Endothelial cell of umbilical vein (primary cell): Measurements from ENCODE around the gene RPS6KL1. TPM values are rescaled to one million over a fixed set of nuclear protein-coding genes. Genes with fewer than 3 reads are reported as not detected.

Experiments used
- BruUV-seq: library from RNA; stranded (reverse); fragments of 400-500 nt; replicated peaks from 2 replicates; lab custom pipeline; 2021; lab: Mats Ljungman, UMichigan
- CTCF ChIA-PET: fragments of 300-600, 350-600 bp; sonication (Branson Sonifier 250); formaldehyde crosslinking; loops from one replicate; lab custom pipeline; 2021; ENCODE audit warnings: antibody characterized with exemption, inconsistent platforms; lab: Charles Lee
- POLR2A ChIA-PET: fragments of 300-600, 350-600 bp; sonication (Branson Sonifier 250); formaldehyde crosslinking; loops from one replicate; lab custom pipeline; 2021; ENCODE audit warnings: antibody characterized with exemption, inconsistent platforms; lab: Charles Lee
- DNase-seq: peaks from one replicate; pipeline ENCODE4 v3.0.0-alpha.2; 2011; ENCODE audit warnings: low read depth, low spot score
- FAIRE-seq: peaks from 2 replicates; lab custom pipeline; 2011; peaks lifted over from hg19 to GRCh38; lab: Jason Lieb, UNC
- H2AFZ ChIP-seq: 2 replicates; pipeline ENCODE4 v1.6.0; 2012; ENCODE audit warnings: low read depth, low read length, control low read depth, inconsistent platforms
- H3K27ac ChIP-seq: 2 replicates; pipeline ENCODE4 v1.5.1; 2011; ENCODE audit warnings: low read depth, mild to moderate bottlenecking, control low read depth, low read length, moderate library complexity; ENCODE audit not compliant: insufficient read depth
- H3K27me3 ChIP-seq, 2 experiments: 2 replicates each; pipeline versions ENCODE4 v1.6.0 to v1.6.1; 2011; ENCODE audit warnings: low read length in 2 of 2, mixed read lengths in 1 of 2; ENCODE audit not compliant: control insufficient read depth in 2 of 2, insufficient read depth in 2 of 2
- H3K36me3 ChIP-seq, 2 experiments: 2 replicates in 1 of 2; 3 replicates in 1 of 2; pipeline ENCODE4 v1.5.1; 2011; ENCODE audit warnings: low read length in 2 of 2, mild to moderate bottlenecking in 1 of 2, moderate library complexity in 1 of 2; ENCODE audit not compliant: control insufficient read depth in 2 of 2, insufficient read depth in 2 of 2; ENCODE audit errors: extremely low read depth in 1 of 2
- H3K4me1 ChIP-seq: 3 replicates; pipeline ENCODE4 v1.5.1; 2011; ENCODE audit warnings: mild to moderate bottlenecking, low read length; ENCODE audit not compliant: control insufficient read depth, insufficient read depth; ENCODE audit errors: extremely low read depth
- H3K4me2 ChIP-seq: 2 replicates; pipeline ENCODE4 v1.6.1; 2011; ENCODE audit warnings: low read length, control low read depth, mixed read lengths; ENCODE audit not compliant: insufficient read depth
- H3K4me3 ChIP-seq, 3 experiments: fragments of 200-600 bp in 1 of 3; sonication (generic), shearing (Covaris generic) in 1 of 3; replicated peaks in 1 of 3; 2 replicates each; pipeline ENCODE4 v1.5.1; 2011 to 2016; ENCODE audit warnings: control low read depth in 3 of 3, low read length in 3 of 3, mild to moderate bottlenecking in 2 of 3, inconsistent platforms in 1 of 3, low read depth in 1 of 3, moderate library complexity in 1 of 3; ENCODE audit not compliant: insufficient read depth in 1 of 3
- H3K79me2 ChIP-seq: 2 replicates; pipeline ENCODE4 v1.6.0; 2012; ENCODE audit warnings: low read length, inconsistent platforms; ENCODE audit not compliant: control insufficient read depth, insufficient read depth
- H3K9ac ChIP-seq: replicated peaks from 2 replicates; pipeline ENCODE3; 2011; ENCODE audit warnings: low read length, control low read depth; ENCODE audit not compliant: insufficient read depth; ENCODE audit errors: extremely low read depth
- H3K9me1 ChIP-seq: replicated peaks from 3 replicates; pipeline ENCODE4 v1.6.0; 2011; ENCODE audit warnings: mild to moderate bottlenecking, low read length; ENCODE audit not compliant: control insufficient read depth, insufficient read depth; ENCODE audit errors: extremely low read depth
- H3K9me3 ChIP-seq: replicated peaks from 2 replicates; pipeline ENCODE4 v1.5.1; 2012; ENCODE audit warnings: low read length, inconsistent platforms; ENCODE audit not compliant: control insufficient read depth, insufficient read depth
- H4K20me1 ChIP-seq: replicated peaks from 2 replicates; pipeline ENCODE3; 2011; ENCODE audit warnings: mild to moderate bottlenecking, low read length; ENCODE audit not compliant: control insufficient read depth, insufficient read depth; ENCODE audit errors: extremely low read depth
- EZH2 ChIP-seq: IDR thresholded peaks from 2 replicates; pipeline ENCODE4 v1.6.1; 2012; ENCODE audit warnings: borderline replicate concordance, low read depth, mild to moderate bottlenecking, moderate library complexity, low read length, inconsistent platforms; ENCODE audit not compliant: severe bottlenecking
- GATA2 ChIP-seq: IDR thresholded peaks from 2 replicates; pipeline ENCODE4 v1.7.0; 2011; ENCODE audit warnings: low read depth, mild to moderate bottlenecking, moderate library complexity, mixed read lengths, low read length; ENCODE audit not compliant: insufficient read length, insufficient read depth
- JUN ChIP-seq: IDR thresholded peaks from 2 replicates; pipeline ENCODE4 v1.6.1; 2011; ENCODE audit warnings: borderline replicate concordance, low read depth; ENCODE audit not compliant: insufficient read length, insufficient read depth
- MAX ChIP-seq: IDR thresholded peaks from 2 replicates; pipeline ENCODE4 v1.6.1; 2011; ENCODE audit not compliant: insufficient read depth, insufficient read length
- POLR2A ChIP-seq: IDR thresholded peaks from 2 replicates; pipeline ENCODE4 v1.6.1; 2012; ENCODE audit warnings: low read depth, mild to moderate bottlenecking, control low read depth, low read length
- POLR2AphosphoS5 ChIP-seq: IDR thresholded peaks from 2 replicates; pipeline ENCODE4 v1.6.1; 2012; ENCODE audit warnings: low read depth, mild to moderate bottlenecking, control low read depth, low read length, moderate library complexity; ENCODE audit not compliant: insufficient read depth
- dilution Hi-C: fragments of 300-500 bp; cut with MboI; formaldehyde crosslinking; loops from one replicate; pipeline ENCODE4 v1.15.0; 2019; ENCODE audit warnings: low sequenced_read_pairs; ENCODE audit not compliant: extremely low pct_ligation_motif_present
- intact Hi-C: fragments of 100-400 bp; cut with micrococcal nuclease; formaldehyde crosslinking; loops from one replicate; pipeline ENCODE4 v1.10.0; 2022
- polyA plus RNA-seq, 4 experiments: library from polyadenylated mRNA; depleted of rRNA in 3 of 4; stranded (reverse) in 3 of 4; unstranded in 1 of 4; fragments of >200 nt; gene quantifications; 2 replicates each; pipeline versions ENCODE4 v1.2.1 to v1.2.3, GENCODE V29; 2011 to 2012; ENCODE audit warnings: missing spikeins in 1 of 4
- total RNA-seq: library from RNA; stranded (reverse); gene quantifications from 2 replicates; pipeline ENCODE4 v1.2.3, GENCODE V29; 2021

Gene RPS6KL1
- total and polyA plus RNA-seq, 2 donors (not counting 3 experiments of a cell fraction or from before 2014, with no cell fraction given) = 10.2 to 23.8 TPM

- Histone ChIP-seq H2AFZ (peak overlapping the region; percentile 14), H3K36me3 (peaks cover 17 to 19% of the 10 kb centered on the region in 2 experiments), H3K27me3 (no peaks in the 10 kb centered on the region), H3K79me2 (no peaks in the 10 kb centered on the region), H3K9ac (peak overlapping the region; percentile 8), H3K9me1 (no peaks in the 10 kb centered on the region), H3K4me2 (peak overlapping the region; percentile 16), H3K4me1 (peaks cover 45% of the 10 kb centered on the region), H3K27ac (peak overlapping the region; percentile 42), H4K20me1 (no peaks in the 10 kb centered on the region), H3K4me3 (no peak overlapping the region), H3K9me3 (no peaks in the 10 kb centered on the region)
- BruUV-seq = no TSS peak
- TF ChIP-seq GATA2 (peak; percentile 55), POLR2AphosphoS5 (peak; percentile 53), MAX (no peak)
- POLR2A ChIA-PET = interaction anchor here (0.6 to 1.9 kb wide), 4 partner anchors 14 to 181 kb away, joined by 3 to 6 read pairs (median 4); partner anchors contain the start of genes ACYP1 and PGF
- CTCF ChIA-PET = interaction anchor here (0.8 to 3.1 kb wide), 12 partner anchors 10 to 147 kb away, joined by 3 to 32 read pairs (median 4); partner anchors contain the start of genes ACYP1 and RPS6KL1
- intact Hi-C loops = loop anchor here (2.0 kb wide), 1 partner anchor 19 kb away; the partner anchor contains the start of gene RPS6KL1
- dilution Hi-C loops = no loop called here
- peak; percentile 53 for DNase-seq
- FAIRE-seq = peak; percentile 92
Observed at GRCh38 chr14:74941676-74942097, 18.6 kb upstream of the RPS6KL1 start.

- no peak overlapping the region for H3K4me3 ChIP-seq
- POLR2A ChIA-PET = interaction anchor here (0.6 to 1.9 kb wide), 4 partner anchors 14 to 181 kb away, joined by 3 to 6 read pairs (median 4); partner anchors contain the start of genes ACYP1 and PGF
- no peaks in the 10 kb centered on the region for H3K27me3 ChIP-seq
- no peaks in the 10 kb centered on the region for H4K20me1 ChIP-seq
- H3K27ac ChIP-seq = peak overlapping the region; percentile 42
- no peak overlapping the region for H3K9ac ChIP-seq
- intact Hi-C loops = loop anchor here (1.0 to 2.0 kb wide), 3 partner anchors 9 to 27 kb away; partner anchors contain the start of gene RPS6KL1
- TF ChIP-seq POLR2A (peak; percentile 38), POLR2AphosphoS5 (peak; percentile 35), GATA2 (no peak), JUN (no peak), EZH2 (no peak)
- BruUV-seq = no TSS peak
- H3K4me1 ChIP-seq = peaks cover 43% of the 10 kb centered on the region
- CTCF ChIA-PET = interaction anchor here (0.8 to 3.1 kb wide), 11 partner anchors 9 to 148 kb away, joined by 3 to 32 read pairs (median 5); partner anchors contain the start of genes ACYP1 and RPS6KL1
- H2AFZ ChIP-seq = no peak overlapping the region
- H3K36me3 ChIP-seq = peaks cover 13 to 18% of the 10 kb centered on the region in 2 experiments
- dilution Hi-C loops = no loop called here
- H3K9me3 ChIP-seq = no peaks in the 10 kb centered on the region
- no peaks in the 10 kb centered on the region for H3K9me1 ChIP-seq
- DNase-seq = no peak
- no peaks in the 10 kb centered on the region for H3K79me2 ChIP-seq
- H3K4me2 ChIP-seq = no peak overlapping the region
- no peak for FAIRE-seq
Observed at GRCh38 chr14:74940956-74941565, 18.0 kb upstream of the RPS6KL1 start.
